DMS153 treated with DMSO at 0.1 percent for 48 hours (cell line): ENCODE results near the gene NME8.

Experiments
- DNase-seq: peaks from one replicate; lab custom pipeline; 2025; ENCODE audit not compliant: unreplicated experiment; lab: John Stamatoyannopoulos, UW

NME8 gene

DNA sequence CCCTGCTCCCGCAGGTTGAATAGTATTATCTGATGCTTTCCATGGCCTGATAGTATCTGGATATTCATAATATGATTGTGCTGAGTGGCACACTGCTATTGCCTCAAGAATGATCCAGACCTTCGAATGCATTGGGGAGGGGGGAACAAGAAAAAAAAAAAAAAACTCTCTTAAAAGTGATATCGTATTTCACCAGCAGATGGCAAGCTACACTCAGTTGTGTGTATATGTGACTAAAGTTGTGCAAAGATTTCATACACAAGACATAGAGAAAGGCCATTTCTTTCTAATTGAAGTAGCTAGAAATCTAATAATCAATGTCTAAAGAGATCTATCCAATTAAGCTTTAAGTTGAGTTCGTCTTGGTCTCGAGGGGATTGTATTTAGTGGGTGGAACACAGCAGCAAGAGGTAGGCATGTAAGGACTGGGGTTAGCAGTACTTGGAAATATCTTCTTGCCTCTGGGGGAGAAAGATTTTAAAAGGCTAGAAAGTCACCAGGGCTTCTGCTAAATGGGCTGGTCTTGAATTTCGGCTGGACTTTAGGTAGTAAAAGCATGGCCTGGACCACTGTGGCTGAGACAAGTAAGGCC lies 52.9 kb downstream of the NME8 start:
- DNase-seq: peak; percentile 27

DNA sequence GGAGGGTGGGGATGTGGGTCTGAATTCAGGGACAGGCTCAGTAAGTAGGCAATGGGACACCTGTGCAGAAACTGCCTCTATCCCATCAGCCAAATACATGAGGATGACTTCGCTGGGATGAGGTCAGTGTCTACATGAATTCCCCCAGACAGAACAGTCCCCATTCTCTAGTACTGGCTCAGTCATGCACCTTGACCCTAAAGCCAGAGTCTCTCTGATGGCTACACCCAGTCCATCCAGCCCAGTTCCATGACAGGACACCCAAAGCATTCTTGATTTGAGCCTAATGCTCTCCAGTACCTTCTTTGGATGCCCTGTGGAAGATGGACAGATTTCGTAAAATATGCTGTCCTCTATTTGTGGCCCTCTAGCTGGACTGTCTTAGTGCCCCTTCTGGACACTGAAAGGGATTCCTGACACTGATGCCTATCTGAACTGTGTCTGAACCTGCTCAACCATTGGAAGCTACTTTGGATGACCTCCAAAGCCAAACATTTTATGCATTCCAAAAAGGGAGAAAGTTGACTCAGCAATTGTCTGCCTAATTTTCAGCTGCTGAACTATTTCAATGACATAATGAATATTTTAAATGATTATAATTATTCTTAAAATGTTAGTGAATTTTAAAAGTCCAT lies 53.6 kb downstream of the NME8 start:
- DNase-seq: no peak

DNA sequence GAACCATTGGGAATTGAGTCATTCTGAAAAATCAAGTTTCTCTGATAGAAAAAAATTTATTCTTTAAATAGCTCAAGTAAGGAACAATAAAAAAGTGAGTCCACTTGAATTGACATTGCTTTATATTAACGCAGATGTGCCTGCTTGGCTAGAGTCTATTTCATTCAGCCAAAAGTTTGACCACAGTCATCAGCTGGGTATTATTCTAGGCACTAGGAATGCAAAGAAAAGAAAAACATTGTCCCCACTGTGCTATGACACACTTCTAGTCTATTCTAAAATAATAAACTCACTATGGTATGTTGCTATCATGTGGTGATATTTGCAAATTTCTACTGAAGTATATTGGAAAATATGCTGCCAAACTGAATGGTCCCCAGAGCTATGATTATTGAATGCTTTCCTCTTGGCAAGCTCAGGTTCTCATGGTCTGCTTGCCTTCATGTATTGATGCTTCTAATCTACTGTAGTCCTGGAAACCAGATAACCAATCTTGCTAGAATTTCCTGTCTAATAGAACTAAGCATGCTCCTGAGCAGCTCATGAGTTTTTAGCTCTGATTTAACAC lies 59.9 kb downstream of the NME8 start:
- DNase-seq: no peak

DNA sequence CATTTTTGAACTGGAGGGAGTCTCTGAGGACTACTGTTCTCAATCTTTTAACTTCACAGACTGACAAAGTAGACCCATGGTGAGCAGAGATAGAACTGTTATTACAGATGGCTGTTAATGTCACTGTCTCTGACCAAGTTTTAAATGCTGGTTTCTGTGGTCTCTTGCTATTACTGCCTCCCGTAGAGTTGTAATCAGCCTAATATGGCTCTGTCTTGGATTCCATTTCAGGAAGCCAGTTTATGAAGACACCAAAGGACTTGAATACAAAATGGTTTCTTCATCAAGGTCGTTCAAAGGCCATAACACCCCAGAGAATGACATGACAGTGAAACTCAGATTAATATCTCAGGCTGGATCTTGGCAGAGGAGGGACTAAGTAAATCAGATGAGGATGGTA lies 64.4 kb downstream of the NME8 start:
- DNase-seq: no peak

DNA sequence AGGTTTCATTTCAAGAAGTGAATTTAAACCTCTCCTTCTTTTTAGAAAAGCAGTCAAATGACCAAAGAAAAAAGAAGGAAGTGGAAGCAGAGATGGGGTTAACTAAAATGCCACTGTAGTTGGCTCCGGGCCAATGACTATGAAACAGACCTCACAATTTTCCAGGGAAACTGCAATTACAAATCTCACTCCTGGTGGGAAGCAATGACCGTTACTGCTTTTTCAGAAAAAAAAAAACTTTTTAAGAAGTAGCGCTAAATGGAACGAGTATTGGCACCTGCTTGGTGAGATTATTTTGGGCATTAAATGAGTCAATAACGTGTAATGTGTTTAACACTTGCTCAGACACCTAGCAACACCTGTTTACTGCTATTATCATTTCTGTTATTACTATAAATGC lies 67.0 kb downstream of the NME8 start:
- DNase-seq: no peak

DNA sequence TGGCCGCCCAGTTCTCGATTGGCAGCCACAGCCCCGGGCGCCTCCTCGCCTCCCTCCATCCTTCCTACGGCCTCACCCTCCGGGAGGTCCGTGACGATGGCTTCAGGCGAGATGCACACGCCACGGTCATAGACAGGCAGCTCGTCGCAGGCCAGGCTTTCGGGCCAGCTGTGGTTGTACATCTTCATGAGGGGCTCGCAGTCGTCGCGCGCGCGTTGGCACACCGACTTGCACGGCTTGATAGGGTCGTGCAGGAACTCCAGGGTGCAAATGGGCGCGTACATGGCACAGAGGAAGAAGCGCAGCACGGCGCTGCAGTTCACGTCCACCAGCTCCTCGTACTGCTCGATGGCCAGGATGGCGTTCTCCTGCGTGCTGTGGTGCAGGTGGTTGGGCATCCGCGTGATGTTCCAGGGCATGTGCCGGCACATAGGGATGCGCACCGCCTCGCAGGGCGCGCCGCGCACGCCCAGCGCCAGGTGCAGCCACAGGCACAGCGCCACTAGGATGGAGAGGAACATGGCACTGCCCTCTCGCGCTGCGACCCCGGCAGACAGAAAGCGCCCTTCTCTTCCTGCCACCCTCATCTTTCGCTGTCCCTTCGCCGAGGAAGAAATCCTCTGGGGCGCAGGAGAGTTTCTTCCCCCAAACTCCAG lies 67.7 kb downstream of the NME8 start:
- DNase-seq: no peak

DNA sequence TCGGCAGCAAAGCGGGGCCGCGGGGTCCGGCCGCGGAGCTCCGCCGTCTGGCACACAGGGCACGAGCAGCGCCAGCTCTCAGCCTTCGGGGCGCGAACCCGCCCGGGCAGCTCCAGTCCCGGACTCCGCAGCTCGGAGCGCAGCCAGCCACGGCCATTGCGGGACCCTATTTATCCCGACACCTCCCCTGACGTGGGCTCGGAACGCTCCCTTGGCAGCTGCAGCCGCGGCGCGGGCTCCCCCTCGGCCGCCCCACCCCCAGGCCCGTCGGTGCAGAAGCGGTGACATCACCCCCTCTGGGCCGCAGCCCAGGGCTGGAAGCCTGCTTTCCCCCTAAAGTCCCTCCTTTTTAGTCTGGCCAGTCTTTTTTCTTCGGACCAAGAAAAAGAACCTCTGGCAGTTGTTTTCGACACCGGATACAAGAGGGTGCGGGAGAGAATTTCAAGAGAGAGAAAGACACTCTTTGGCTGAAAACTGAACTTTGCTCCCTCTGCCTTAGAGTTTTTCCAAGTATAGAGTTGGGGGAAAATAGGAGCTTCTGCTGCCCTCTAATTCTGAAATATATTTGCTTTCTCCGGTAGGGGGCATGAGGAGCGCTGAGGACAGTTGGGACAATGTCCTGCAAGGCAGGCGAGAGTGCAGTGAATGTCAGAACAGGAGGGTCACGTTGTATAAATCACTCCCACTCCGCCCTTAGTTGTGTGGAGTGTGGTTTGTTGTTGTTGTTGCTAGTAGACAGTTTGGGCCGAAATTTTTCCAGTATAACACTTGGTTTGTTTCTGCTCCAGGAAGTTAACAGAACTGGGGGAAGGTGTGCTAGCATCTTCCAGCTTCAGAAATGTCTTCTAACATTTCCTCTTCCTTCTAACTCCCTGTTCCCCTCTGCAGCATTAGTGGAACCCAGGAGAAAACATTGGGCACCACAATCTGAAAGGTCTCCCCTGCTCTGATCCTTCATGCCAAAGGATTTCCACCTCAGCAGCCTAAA lies 68.6 kb downstream of the NME8 start, which contains the start of gene SFRP4:
Gene SFRP4 (minus strand): TSS at position 145 of the 988 bp plus-strand sequence. CDS start 280 bp downstream, outside the sequence.
- peak; percentile 26 for DNase-seq

DNA sequence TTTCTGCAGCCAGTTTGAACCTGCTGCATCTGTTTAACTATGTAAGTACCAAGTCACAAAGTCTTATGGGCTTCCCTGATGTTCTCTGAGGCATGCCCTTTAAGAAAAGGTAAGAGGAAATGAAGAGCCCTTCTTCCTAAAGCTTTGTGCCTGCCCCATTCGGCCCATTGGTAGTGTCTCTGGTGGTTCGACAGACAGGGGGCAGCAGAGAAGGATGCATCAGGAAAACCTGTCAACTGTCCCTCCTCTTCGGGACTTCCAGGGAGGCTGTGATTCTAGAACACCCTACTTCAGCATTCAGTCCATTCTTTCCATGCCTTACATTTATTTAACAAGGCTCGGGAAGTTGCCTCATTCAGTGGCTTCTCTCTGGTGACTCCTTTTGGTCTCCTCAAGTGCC lies 70.1 kb downstream of the NME8 start:
- no peak for DNase-seq

DNA sequence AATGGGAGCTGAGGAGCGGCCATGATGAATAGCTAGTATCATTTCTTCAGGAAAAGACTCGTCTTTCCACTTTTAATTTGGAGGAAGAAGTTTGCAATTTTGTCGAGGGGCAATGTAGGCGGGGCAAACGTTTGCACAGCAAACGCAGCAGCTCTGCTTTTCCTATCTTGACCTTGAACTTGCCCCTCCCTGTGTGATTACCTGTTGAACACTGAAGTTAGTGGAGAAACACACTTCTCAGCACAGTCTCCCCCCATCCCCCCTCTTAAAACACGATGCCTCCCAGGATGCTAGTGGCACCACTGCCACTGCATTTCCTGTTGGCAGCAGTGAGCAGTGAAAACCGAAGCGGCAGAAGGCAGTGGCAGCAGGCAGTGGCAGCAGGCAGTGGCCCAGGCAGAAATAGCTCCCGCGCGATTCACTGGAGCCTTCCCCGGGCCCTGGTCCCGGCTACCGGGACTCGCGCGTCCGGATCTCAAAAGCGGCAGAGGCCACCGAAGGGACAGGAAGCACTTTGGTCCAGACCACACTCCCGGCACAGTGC lies 72.0 kb downstream of the NME8 start, which contains the start of gene EPDR1:
Gene EPDR1 (plus strand): TSS at position 336 of the 544 bp plus-strand sequence. CDS start 300 bp downstream, outside the sequence.
- DNase-seq: peak; percentile 85

DNA sequence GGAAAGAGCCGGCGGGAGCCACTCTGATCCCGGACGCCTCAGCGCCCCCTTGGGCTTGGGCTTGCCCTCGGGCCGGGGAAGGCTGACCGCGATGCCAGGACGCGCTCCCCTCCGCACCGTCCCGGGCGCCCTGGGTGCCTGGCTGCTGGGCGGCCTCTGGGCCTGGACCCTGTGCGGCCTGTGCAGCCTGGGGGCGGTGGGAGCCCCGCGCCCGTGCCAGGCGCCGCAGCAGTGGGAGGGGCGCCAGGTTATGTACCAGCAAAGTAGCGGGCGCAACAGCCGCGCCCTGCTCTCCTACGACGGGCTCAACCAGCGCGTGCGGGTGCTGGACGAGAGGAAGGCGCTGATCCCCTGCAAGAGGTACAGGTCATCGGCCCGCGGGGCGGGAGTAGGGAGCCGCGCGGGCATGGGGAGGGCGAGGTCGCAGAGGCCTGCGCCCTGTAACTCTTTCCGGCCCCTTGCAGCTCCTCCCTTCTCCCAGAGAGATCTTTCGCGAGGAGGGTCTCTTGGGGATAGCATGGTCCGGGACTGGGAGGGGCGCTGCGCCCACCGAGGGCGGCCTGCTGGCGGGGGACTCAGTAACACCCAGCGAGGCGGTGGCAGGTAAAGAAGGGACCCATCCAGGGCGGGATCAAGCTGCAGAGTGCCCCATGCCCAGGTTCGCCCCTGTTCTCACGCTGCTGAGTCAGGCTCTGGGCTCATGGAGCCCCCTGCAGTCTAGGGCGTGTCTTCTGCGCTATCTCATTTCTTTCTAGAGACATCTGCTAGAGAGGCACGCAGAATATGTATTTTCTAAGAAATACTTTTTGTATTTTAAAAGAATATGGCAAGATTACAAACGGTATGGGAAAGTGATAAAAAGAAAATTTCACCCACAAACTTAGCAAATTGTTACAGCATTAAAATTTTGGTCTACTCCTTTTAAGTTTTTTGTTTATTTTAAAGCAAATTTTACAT lies 72.7 kb downstream of the NME8 start:
- DNase-seq: peak; percentile 36

DNA sequence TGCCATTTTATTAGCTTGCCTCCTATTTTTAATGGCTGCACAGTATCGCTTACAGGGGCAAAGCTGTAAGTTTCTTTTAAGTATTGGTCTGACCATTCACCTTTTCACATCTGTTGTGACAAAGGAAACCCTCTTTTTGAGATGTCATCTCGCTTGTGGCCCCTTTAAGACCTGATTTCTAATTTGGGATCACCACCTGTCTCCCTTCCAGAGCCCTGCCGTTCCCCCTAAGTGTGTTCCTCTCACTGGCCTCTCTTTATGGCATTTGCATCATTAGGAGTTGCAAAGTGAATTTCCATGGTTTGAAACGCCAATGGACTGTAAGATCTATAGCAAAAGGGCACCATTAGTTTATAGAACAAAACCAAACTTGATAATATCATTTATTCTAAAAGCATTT lies 73.5 kb downstream of the NME8 start:
- no peak for DNase-seq

DNA sequence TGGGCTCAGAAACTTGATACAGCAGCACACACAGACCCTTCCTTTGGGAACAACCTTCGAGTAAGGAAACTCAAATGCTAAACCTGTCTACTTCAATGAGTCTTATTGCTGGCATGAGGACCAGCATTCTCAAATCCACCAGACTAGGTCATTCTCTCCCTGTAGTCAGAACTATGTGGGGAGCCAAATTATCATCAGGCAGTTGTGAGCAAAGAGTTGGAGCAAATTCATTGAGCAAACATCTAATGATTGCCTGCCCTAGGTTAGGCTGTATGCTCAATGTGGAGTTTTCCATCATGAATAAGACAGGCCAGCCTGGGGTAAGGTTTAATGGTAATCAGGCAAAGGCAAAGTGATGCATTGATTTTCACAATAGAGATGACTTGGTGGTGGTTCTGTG lies 75.6 kb downstream of the NME8 start:
- DNase-seq: no peak

DNA sequence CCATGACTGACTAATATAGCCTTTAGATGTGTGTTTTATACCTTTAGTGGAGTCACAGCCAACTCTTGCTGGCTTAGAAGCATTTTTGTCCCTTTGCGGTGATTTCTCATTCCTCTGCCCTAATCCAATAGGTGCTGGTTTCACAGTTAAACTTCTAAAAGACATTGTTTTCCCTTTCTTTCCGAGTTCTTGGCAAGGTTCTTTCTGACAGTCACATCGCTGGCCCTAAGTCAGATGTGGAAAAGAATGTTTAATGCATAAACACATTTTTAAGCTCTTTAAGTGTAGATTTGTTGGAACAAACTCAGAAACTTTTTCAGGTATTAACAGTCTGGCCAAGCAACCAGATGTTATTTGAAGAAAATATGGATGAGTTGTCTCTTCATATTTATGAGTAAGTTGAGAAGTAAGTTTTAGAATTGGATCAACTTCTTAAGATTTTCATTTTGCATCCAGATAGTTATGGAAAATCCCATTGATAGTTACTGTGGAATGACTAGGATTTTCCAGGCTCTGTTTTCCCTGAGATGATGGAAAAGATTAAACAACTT lies 76.2 kb downstream of the NME8 start:
- DNase-seq: no peak

DNA sequence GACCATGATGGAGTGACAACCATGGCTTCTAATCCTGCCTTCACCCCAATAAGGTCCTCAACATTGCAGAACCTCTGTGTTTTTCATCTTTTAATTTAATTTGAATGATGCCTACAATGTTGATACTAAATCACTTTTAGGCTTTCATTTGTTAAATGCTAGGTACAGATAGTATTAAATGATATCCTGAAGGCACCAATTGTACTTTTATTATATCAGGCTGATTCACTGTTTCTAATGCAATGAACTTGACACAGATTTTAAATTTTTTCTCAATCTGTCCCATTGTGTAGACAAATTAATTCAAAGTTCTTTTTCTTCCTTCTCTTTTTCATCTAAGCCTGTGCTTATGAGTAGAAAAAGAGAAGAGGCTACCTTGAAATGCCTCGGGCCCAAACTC lies 77.2 kb downstream of the NME8 start:
- no peak for DNase-seq

DNA sequence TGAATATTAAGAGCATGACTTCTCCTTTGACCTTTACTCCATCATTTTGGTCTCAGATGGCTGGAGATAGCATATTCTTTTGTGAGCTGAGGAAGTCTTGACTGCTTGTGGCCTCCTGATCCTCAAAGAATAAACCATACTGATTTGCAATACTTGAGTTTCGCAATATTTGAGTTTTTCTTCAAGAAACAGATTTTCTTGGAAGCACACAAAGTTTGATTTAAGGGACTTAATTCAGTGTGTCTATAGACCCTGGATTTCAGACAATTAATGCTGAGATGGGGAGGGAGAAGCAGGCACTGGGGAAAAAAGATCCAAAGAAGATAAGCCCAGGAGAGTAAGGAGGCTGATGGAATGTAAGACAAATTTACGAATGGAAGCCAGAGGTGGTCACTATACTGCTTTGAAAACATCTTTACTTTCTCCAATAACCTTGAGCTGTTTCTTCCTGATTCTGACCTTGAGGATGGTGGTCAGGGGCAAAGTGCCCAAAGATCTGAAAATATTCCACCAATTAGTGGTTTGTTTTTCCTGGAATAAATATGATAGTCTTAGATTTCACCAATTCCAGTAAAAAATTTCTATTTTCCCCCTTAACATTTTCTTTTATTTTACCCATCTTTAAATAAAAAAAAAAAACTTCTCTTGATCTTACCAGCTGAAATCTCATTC lies 79.5 kb downstream of the NME8 start:
- no peak for DNase-seq

DNA sequence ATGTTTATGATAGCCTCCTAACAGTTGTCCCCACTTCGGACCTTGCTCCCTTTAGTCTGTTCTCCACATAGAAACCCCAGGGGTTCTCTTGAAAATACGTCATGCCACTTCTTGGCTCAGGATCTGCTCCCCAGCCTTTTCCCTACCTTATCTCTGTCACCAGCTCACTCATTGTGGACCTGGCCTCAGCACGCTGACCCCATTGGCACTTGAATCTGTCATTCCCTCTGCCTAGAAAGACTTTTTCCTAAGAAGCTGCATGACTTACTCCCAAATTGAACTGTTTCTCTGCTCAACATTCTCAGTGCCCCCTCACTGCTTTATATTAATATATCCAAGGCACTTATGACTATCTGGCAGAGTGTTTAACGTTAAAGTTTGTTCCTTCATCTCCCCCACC lies 80.5 kb downstream of the NME8 start:
- no peak for DNase-seq

DNA sequence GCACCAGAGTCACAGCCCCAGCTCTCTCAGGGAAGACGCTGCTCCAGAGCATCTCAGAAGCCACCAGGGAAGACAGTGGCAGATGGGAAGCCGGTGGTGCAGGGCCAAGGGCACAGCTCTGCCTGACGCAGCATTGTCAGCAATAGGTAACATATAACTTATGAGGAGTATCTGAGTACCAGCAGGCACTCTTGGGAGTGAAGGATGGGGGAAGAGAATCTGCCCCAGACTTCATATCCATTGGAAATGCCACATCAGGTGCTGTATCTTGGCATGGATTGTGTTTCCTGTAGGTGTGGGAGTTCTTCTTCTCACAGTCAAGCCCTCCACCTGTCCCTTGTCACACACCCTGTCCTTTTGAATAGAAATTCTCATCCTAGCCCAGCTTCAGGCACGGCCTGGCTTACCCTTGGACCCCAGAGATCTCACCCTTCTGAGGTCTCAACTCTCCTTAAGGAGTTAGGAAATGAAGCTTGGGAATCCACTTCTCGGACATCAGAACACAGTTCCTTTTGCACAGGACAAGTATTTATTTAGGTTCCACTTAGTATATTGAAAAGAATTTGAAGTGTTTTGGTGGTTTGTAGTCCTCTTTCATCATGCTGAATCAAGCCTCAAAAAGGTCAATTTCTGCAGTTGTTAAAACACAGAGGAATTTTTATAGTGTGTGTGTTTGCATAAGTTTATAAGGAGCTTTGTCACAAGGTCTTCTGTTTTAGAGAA lies 82.0 kb downstream of the NME8 start:
- no peak for DNase-seq

DNA sequence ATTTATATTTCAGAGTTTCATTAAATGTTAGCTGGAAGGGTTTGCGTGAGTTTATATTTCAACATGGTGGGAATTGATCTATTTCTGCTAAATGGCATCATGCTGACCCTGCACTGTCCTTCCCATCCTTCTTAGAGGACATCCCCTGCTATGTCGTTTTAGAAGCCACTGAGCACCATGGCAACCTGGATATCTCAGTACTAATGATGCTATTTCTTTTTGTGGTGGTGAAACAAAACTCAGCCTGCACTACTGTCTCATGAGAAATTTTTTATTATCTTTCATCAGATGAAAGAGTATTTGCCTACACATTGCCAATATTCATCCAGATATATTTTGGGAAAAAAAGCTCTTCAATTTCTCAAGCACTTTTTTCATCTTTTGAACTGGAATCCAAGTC lies 84.1 kb downstream of the NME8 start:
- no peak for DNase-seq
